GM12801 (cell line): ENCODE measurements around the gene PALMD.

Experiments
- CTCF ChIP-seq: IDR thresholded peaks from one replicate; pipeline ENCODE4 v1.5.1; 2011; ENCODE audit warnings: control low read depth; ENCODE audit not compliant: insufficient read length; ENCODE audit errors: extremely low read depth

PALMD gene

DNA sequence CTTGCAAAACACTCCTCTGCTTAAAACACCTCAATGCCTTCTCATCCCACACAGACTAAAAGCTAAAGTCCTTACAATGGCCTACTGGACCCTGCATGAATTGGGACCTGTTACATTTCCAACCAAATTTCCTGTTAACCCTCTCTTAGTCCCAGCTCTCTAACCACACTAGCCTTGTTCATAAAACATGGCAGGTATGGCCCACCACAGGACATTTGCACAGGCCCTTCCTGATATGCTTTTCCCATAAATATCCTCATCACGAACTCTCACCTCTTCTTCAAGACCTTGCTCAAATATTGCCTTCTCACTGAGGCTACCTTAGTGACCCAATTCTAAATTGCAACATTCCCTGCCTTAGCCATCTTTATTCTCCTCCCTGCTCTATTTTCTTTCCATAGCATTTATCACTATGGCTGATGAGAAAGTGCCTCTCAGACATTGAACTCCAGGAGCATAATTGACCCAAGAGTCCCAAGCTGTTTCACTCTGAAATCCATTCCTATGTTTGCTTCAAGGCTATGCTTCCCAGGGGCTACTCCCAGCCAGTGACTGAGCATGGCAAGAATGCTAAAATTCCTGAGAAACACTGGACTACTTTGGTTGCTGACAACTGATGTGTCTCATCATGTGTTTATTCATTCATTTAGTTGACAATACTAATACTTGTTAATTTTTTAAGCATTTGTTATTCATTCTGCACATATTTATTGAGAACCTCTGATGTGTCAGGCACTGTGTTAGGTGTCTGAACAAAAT is 2.7 kb upstream of the PALMD start:
- TF ChIP-seq CTCF, result no peak

DNA sequence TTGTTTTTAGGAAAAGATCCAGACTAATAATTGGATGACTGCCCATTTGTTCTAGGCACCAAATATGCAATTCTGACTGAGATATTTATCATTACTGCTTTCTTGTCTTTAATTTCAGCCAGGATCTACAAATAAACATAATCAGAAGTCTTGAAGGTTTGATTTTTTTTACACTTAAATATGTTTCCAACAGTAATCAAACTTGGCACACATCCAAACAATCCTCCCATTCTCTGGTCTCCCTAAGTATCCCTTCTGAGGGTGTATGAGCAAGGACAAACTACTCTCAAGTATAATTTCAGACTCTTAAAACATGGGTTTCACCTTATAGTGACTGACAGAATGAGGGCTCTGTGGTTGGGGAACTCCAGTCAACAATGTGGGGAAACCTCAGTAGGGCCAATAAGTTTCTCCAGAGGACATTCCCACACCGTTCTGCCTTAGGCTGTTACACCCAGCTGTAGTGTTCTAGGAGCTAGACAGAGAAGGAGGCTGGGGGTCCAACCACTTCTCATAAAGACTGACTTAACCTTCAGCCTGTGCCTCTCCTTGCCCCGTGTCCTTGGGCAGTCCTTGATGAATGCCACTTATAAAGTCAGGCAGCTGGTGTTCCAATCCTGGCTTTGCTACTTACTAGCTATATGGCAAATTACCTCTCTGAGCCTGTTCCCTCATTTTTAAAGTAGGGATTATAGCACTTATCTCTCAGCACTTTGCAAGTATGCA is 1.5 kb upstream of the PALMD start:
- TF ChIP-seq CTCF, result no peak

DNA sequence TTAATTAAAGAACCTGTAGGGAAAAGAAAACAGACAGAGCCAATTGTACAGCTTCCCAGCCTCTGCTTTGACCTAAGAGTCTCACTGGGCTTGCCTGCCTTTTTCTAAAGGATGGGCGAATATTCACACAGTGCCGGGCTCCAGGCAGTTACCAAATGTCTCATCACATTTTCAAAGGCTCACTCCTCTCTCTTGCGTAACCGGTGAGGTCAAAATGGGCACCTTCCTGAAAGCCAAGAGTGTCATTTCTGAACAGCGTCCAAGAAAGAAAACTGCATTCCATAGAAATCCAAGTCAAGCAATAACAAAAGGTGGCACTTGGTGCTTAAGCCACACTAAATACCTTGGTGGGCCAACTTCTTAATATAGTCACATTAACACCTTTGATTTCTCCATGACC is 710 bp upstream of the PALMD start:
- TF ChIP-seq CTCF, result no peak

GRCh38 chr1:99646868-99647267 is 955 bp downstream of the PALMD start:
- no peak for TF ChIP-seq CTCF

DNA sequence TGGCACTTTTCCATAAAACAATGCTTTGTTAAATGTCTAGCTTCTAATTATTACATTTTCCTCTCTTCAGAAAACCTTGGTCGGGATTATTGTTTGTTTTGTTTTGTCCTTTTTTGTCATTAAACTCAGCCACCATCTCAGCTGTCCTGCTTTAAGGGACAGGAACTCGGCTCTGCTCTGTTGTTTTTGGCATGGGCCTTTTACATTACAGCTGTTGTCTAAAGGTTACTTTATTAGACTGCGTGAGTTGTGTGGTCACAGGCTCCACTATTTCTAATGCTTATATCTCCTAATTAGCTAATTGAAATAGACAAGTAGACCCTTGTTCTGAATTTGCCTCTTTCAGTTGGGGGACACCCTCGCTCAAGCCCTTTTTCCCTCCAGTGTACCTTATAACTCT is 1.6 kb downstream of the PALMD start:
- no peak for TF ChIP-seq CTCF

GRCh38 chr1:99648107-99648506 is 2.2 kb downstream of the PALMD start:
- TF ChIP-seq CTCF, result no peak

DNA sequence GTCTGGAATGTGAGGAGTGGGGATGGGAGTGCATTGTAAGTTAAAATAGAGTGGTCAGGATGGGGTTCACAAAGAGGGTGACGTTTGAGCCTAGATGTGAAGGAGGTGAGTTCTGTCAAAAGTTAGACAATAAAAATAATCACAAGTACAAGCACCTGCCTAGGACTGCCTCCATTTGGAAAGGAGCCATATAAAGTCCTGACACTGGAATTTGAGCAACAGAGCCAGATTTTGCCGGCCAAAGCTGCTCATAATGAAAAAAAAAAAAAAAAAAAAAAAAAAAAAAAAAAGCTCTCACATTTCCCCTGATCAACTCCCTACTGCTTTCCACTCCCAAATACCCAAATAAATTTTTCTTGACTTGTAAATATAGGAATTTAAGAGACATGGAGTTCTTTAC is 4.1 kb downstream of the PALMD start:
- TF ChIP-seq CTCF, result no peak
